Endothelial cell of hepatic sinusoid (primary cell): Measurements from ENCODE around the gene ARHGEF25.
"Not testable (repeated sequence)": the region's sequence is repeated elsewhere in the genome, so short reads cannot be mapped to it uniquely, and the experiment has no call there.

Source experiments
- in situ Hi-C: cut with HindIII; loops from 2 replicates; pipeline ENCODE4 v1.10.0; 2017; ENCODE audit warnings: low sequenced_read_pairs

ARHGEF25 gene

GRCh38 chr12:57607958-57608663, 3.1 kb upstream of the ARHGEF25 start:
- in situ Hi-C loops: no loop called here

DNA sequence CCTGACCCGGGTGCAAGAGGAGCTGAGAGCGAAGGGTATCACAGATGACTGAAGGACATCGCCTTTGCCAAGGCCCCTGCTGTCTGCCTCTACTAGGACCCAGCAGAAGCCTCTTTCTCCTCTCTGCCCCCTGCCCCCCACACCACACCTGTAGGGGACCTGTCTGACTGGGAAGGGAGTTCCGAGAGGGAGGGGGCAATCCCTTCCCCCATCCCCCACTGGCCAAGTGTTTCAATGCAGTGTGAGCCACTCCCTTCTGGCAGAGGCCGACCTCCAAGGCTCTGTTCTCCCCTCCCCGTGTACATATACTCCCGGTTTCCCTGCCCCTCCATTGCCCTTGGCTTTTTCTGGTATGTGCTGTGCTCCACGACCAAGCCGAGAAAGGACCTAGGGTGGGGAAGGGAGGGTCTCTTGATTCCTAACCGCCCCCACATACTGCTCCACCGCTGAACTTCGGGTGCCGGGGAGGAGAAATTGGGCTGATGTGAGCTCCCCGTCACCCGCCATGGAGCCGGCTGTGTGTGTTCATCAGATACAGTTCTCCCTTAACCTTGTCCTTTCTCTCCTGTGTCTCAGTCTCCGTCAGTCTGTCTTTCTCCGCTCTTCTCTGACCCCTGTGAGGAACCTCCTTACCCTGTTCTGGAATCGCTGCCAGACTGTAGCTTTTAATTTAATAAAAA, 2.0 kb upstream of the ARHGEF25 start:
- in situ Hi-C loops: no loop called here

GRCh38 chr12:57609781-57610553, 1.3 kb upstream of the ARHGEF25 start:
- in situ Hi-C loops: no loop called here

GRCh38 chr12:57610554-57611107, 604 bp upstream of the ARHGEF25 start:
- in situ Hi-C loops: no loop called here

GRCh38 chr12:57611827-57612710, 834 bp downstream of the ARHGEF25 start:
- in situ Hi-C loops: no loop called here

DNA sequence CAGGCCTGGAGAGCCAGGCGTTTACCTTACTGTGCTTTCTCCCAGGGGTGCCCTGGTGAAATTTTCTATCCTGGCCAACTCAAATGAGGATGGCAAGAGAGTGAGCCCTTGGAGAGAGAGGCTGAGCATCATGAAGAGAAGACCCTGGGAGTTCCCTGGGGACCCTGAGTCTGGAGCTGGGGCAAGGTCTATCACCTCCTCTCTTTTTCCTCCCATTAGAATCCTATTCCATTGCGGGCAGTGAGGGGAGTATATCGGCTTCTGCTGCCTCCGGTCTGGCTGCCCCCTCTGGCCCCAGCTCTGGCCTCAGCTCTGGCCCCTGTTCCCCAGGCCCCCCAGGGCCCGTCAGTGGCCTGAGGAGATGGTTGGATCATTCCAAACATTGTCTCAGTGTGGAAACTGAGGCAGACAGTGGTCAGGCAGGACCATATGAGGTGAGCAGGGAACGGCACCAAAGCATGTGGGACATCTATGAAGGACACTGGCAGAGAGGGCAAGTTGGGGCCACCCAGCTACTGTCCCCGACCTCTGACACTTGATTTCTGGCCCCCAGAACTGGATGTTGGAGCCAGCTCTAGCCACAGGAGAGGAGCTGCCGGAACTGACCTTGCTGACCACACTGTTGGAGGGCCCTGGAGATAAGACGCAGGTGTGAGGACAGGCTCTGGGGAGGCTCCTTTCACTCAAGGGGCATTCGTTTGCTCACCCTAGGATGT, 1.6 kb downstream of the ARHGEF25 start:
- in situ Hi-C loops: no loop called here

- in situ Hi-C loops: no loop called here
Observed at GRCh38 chr12:57613427-57614109, 2.3 kb downstream of the ARHGEF25 start.

DNA sequence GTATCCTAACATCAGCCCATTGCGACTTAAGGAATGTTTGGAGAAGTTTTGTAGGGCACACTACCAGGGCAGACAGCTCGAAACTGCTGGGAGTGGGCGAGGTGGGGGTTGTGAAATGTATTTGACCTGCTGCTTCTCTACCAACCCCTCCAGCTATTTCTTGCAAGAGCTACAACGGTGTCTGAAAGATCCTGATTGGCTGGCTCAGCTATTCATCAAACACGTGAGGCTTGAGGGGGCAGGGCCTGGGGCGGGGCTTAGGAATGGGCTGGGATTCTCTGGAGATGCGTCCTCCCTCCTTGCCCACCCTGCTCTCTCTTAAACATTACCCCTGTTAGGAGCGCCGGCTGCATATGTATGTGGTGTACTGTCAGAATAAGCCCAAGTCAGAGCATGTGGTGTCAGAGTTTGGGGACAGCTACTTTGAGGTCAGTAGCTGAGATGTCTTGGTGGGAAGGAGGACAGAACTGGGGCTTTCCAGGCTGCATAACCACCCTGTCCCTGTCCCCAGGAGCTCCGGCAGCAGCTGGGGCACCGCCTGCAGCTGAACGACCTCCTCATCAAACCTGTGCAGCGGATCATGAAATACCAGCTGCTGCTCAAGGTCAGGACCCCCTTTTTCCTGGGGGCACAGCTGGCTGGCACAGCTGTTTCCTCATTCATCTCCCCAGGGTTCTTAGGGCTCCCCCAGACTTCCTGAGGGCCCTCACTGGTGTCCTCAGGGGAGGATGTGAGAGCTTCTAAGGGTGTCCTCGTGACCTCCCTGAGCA, 3.1 kb downstream of the ARHGEF25 start:
- in situ Hi-C loops: no loop called here

DNA sequence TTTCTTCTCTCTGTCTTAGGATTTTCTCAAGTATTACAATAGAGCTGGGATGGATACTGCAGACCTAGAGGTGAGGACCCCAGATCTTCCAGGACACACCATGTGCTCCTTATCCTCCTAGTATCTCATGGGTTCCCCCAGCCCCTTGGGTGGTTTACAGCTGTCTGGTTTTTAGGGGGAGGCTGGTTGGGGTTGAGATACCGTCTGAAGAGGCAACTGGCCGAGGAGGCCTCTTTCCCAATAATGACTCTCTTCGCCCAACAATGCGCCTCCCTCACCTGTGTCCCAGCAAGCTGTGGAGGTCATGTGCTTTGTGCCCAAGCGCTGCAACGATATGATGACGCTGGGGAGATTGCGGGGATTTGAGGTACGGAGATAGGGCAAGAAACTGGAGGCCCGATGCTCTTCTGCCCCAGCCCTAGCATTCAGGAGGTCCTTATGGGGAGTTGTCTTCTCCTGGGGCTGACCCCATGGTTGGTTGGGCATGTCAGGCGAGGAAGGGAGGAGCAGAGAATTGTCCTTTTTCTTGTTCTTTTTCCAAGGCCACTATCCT, 3.8 kb downstream of the ARHGEF25 start:
- in situ Hi-C loops: no loop called here

DNA sequence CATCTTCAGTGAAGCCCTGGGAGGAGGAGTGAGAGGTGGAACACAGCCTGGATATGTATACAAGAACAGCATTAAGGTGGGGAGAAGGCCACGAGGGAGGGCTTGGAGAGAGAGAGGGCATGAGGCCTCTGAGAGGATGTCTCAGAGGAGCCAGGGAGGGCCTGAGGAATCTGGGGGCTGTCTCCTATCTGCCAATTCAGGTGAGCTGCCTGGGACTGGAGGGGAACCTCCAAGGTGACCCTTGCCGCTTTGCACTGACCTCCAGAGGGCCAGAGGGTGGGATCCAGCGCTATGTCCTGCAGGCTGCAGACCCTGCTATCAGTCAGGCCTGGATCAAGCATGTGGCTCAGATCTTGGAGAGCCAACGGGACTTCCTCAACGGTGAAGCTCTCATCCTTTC, 4.4 kb downstream of the ARHGEF25 start:
- in situ Hi-C loops: no loop called here

GRCh38 chr12:57616383-57617101, 5.3 kb downstream of the ARHGEF25 start:
- in situ Hi-C loops: no loop called here

DNA sequence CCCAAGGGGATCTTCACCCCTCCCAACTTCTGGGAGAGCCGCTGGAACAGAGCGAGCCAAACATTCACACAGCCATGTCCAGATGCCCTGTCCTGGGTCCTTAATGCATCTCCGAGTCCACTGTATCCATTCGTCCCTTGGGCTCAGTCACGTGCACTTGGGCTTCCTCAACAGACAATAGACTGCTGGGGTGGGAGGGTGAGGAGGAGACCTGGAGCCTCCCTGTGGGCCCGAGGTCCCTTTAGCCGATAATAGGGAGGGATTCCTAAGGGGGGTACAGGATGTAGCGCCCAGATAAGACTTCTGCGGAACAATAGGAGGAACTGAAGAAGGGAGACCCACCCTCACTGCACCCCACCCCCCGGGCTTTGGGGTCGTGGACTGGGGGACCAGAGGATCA, 6.7 kb downstream of the ARHGEF25 start:
- in situ Hi-C loops: no loop called here

GRCh38 chr12:57618431-57618830, 7.2 kb downstream of the ARHGEF25 start:
- in situ Hi-C loops: not testable (repeated sequence)

DNA sequence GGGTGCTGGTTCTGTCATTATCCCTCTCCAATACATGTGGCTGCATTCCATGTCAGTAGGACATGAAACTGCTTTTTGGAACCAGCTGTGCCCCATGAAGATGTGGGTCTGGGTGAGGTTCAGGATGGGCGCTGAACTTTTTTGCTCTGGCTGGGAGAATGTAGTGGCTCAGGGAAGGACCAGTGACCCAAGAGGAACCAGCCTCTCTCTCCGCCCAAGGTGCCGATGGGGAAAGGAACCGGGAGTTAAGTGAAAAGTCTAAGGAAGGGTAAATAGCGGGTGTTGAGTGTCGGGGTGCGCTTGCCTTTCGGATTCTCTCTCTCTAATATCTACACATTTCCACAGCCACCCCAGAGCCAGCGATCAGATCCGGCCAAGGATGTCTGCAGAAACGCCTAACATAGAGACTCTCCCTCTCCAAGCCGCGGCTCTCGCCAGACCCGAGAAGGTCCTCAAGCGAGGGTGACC, 7.8 kb downstream of the ARHGEF25 start:
- in situ Hi-C loops: no loop called here

DNA sequence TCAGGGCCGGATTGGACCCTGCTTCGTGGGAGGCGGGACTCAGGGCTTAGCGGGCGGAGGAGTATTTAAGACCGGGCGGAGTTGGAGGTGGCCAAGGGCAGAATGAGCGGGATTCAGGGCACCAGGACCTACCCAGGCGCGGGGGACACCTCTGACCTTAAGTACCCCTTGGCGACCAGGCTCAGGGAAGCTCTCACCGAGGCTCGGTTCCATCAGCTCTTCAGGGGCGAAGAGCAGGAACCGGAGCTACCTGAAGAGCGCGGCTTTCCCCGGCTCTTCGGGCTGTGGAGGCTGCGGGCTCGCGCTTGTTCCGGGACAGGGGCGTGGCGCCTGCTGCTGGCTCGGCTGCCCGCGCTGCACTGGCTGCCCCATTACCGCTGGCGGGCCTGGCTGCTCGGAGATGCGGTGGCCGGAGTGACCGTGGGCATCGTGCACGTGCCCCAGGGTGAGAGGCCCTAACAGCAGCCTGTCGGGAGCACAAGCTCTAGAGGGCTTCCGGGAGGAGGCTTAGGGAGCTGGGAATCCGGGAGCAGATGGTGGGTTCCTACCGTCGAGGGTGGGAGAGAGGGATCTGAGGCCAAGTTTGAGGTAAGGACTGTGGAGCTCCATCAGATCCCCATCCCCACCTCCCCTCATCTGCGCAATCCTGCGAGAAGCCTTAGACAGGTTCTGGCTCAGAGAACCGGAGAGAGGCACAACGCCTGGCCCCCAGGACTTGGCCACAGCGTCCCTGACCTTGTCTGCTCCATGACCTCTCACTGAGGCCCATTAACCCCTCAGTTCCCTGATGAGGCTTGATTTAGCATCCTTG, 8.4 kb downstream of the ARHGEF25 start:
- in situ Hi-C loops: no loop called here

GRCh38 chr12:57620245-57620935, 9.2 kb downstream of the ARHGEF25 start:
- in situ Hi-C loops: no loop called here
